Mesodermal cell (in vitro differentiated cells): Measurements from ENCODE around the gene CPT1A.

ENCODE experiments used
- H3K27ac ChIP-seq: 2 replicates; pipeline ENCODE4 v1.7.0; 2013; ENCODE audit warnings: mild to moderate bottlenecking, low read depth, low read length, moderate library complexity; ENCODE audit not compliant: severe bottlenecking
- H3K36me3 ChIP-seq: 2 replicates; pipeline ENCODE4 v1.7.1; 2013; ENCODE audit warnings: mild to moderate bottlenecking, low read length, moderate library complexity; ENCODE audit not compliant: control insufficient read depth, insufficient read depth
- H3K4me1 ChIP-seq: one replicate; pipeline ENCODE4 v1.7.1; 2013; ENCODE audit warnings: mild to moderate bottlenecking, low read length; ENCODE audit not compliant: insufficient read depth, control insufficient read depth, poor library complexity, severe bottlenecking
- H3K4me3 ChIP-seq: 2 replicates; pipeline ENCODE4 v1.7.0; 2013; ENCODE audit warnings: low read length, control low read depth, mild to moderate bottlenecking; ENCODE audit not compliant: insufficient read depth, poor library complexity, severe bottlenecking; ENCODE audit errors: extremely low read depth
- H3K9me3 ChIP-seq: 2 replicates; pipeline ENCODE4 v1.7.1; 2013; ENCODE audit warnings: mild to moderate bottlenecking, low read length, moderate library complexity; ENCODE audit not compliant: control insufficient read depth
- WGBS, 2 experiments: methylation state at CpG; one replicate each; pipeline ENCODE4 v1.1.5; 2013; ENCODE audit warnings: missing lambda C conversion rate in 2 of 2; ENCODE audit not compliant: insufficient coverage in 2 of 2; 5-methylcytosine and 5-hydroxymethylcytosine counted together

Gene CPT1A

DNA sequence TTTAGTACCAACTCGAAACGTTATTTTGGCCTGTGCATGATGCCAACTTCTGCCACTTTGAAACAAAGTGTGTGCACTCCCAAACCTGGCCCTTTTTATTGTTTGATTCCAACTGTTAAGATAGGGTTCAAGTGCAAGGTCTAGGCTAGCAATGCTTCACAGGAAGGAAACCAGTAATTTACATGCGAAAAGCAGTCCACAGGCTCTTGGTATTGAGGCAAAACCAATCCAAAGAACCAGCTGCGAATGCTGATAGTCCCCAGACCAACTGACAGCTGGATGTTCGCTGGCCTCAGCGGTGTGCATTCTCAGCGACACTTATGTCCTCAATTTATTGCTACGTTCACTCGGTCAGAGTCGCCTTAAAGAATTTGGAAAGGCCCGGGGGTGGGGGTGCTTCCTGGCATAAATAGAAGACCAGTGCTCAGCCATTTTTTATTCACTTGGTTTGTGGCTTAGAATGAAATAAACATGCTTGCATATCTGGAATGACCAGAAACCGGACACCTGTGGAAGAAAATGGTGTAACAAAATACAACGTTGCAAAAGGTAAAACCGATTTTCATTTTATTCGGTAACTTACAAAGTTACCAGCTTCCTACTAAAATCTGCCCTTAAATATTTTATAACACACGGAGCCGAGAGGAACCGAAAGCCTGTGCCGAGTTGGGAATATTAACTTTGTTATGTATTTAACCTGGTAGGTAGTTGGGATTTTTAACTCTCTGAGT, 1.6 kb downstream of the CPT1A start:
- 0 to 1% methylated on average over 12 to 13 of the region's 19 CpGs for whole genome bisulfite sequencing, 2 experiments
- no peaks in the 10 kb centered on the region for H3K36me3 ChIP-seq
- H3K4me3 ChIP-seq = peak overlapping the region; percentile 40
- H3K4me1 ChIP-seq = peaks cover 10% of the 10 kb centered on the region
- H3K27ac ChIP-seq = peak overlapping the region; percentile 85
- no peaks in the 10 kb centered on the region for H3K9me3 ChIP-seq

DNA sequence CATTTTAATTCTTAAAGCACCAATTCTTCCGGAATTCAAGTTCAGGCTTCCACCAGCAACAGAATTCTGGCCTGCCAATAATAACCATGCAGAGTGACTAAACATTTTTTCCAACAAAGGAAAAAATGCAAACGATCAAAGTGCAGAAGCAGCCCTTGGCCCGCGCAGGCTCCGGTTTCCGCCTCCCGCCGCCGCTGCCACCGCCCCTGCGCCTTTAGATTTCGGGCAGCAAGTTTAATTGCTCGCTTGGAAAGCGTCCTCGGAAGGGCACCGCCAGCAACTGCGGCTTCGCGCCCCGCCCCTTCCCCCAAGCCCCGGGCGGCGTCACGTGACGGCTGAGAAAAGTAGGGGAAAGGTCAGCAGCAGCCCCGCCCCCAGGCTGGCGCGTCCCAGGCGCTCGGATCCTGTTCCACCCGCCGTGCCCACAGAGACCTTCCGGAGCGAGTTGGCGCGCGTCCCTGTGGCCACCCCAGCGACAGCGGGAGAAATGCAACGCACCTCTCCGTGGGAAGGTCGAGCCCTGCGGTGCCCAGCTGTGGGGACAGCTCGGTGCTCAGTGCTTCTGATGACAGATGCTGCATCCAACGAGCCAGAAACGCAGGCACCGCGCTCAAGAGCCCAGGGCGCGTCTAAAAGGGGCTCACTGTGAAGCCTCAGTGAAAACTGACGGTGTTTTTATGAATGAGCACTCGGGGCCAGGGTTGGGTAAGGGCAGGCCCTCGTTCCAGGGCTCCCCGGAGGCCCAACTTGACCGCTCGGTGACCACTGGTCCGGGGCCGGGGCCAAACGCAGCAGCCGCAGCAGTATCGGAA, 2.5 kb downstream of the CPT1A start:
- Histone ChIP-seq H3K36me3 (no peaks in the 10 kb centered on the region), H3K27ac (peak overlapping the region; percentile 85), H3K4me1 (peaks cover 10% of the 10 kb centered on the region), H3K9me3 (no peaks in the 10 kb centered on the region), H3K4me3 (peak overlapping the region; percentile 40)
- WGBS, 2 experiments = 0 to 1% methylated on average over 55 to 57 of the region's 61 CpGs

DNA sequence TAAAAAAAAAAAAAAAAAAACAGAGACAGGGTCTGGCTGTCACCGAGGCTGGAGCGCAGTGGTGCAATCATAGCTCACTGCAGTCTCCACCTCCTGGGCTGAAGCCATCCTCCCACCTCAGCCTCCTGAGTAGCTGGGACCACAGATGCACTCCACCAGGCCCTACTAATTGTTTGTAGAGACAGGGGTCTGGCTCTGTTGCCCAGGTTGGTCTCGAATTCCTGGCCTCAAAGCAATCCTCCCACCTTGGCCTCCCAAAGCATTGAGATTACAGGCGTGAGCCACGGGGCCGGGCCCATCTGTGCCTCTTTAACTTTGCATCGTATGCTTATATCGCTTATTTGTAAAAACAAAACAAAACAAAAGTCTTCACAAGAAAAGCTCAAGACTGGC, 3.1 kb downstream of the CPT1A start:
- Histone ChIP-seq H3K27ac (peak overlapping the region; percentile 85), H3K36me3 (no peaks in the 10 kb centered on the region), H3K9me3 (no peaks in the 10 kb centered on the region), H3K4me1 (peaks cover 9% of the 10 kb centered on the region), H3K4me3 (peak overlapping the region; percentile 40)
- WGBS, 2 experiments = 100% methylated on average over 1 to 3 of the region's 8 CpGs

DNA sequence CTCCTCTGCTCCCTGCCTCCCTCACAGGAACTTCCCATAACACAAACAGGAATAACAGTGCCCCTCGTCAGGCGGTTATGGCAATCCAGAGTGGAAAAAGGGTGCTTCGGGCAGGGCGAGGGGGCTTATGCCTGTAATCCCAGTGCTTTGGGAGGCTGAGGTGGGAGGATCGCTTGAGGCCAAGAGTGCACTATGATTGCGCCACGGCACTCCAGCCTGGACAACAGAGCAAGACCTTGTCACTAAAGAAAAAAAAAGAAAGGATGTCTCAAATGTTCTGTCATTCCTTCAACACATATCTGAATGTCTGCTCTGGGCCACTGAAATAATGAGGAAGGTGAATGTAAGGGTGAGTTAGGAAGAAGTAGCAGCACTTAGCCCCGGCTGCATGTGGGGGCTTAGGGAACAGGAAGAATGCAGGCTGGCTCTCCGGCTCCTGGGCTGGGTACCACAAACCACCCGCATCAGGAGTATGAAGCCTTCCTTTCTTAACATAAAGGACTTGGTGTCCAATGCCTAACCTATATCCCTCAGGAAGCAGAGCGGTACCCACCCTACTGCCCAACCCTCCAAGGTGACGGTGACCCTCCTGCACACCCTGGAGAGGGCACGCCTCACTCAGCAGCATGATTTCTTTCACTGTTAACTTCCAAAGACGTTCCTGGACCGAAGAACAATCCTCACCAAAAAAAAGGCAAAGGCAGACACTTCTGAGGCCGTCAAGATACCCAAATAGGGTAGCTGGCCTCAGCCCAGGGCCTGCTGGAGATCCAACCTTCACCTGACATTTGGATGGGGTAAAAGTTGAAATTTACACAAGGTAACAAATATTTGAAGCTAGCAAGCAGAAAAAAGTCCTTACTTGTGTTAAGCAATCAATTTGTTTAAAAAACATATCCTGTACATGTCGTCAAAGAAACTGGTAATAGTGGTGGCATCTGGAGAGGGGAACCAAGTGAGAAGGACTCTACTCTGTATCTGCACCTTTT, 3.8 kb downstream of the CPT1A start:
- Histone ChIP-seq H3K4me3 (no peak overlapping the region), H3K27ac (no peak overlapping the region), H3K4me1 (peaks cover 5% of the 10 kb centered on the region), H3K36me3 (no peaks in the 10 kb centered on the region), H3K9me3 (no peaks in the 10 kb centered on the region)
- 89 to 94% methylated on average over 12 to 15 of the region's 17 CpGs for WGBS, 2 experiments

DNA sequence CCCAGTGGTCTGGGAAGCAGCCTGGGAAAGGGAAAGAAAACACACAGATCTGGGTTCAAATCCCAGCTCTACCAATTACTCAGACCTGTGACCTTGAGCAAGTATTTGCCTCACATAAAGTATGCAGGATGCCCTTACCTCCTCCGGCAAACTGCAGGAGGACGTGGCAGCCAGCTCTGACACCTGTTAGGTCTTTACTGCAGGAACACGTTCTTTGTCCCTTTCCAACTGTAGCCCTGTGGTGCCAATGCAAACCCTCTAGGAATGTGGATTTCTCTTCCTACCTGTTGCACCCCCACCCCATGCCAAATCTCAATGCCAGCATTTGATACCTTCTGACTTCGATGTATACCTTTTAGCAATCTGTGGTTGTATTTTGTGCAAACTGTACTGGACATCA, 6.0 kb downstream of the CPT1A start:
- Histone ChIP-seq H3K9me3 (no peaks in the 10 kb centered on the region), H3K36me3 (no peaks in the 10 kb centered on the region), H3K27ac (no peak overlapping the region), H3K4me3 (no peak overlapping the region), H3K4me1 (peaks cover 5% of the 10 kb centered on the region)
- WGBS, 2 experiments = 85 to 92% methylated on average over 3 to 4 of the region's 4 CpGs

DNA sequence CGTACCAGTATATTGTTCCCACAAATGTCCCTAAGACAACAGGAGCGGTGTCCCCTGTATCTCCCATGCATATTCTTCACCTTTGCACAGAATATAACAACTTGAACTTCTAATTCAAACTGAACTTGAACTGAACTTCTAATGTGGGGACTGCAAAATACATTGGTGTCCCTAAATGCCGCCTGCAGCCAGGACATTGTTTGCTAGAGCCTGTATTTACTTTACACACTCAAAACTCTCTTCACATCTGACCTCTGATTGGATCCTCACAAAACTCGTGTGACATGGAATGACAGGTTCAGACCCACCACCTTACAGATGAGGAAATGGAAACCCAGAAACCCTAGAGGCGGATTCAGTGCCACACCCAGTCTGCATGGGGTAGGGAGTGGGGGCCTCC, 6.4 kb downstream of the CPT1A start:
- no peak overlapping the region for H3K27ac ChIP-seq
- H3K9me3 ChIP-seq = no peaks in the 10 kb centered on the region
- WGBS, 2 experiments = 87 to 94% methylated on average over 3 of the region's 5 CpGs
- no peak overlapping the region for H3K4me3 ChIP-seq
- no peaks in the 10 kb centered on the region for H3K36me3 ChIP-seq
- peaks cover 2% of the 10 kb centered on the region for H3K4me1 ChIP-seq

DNA sequence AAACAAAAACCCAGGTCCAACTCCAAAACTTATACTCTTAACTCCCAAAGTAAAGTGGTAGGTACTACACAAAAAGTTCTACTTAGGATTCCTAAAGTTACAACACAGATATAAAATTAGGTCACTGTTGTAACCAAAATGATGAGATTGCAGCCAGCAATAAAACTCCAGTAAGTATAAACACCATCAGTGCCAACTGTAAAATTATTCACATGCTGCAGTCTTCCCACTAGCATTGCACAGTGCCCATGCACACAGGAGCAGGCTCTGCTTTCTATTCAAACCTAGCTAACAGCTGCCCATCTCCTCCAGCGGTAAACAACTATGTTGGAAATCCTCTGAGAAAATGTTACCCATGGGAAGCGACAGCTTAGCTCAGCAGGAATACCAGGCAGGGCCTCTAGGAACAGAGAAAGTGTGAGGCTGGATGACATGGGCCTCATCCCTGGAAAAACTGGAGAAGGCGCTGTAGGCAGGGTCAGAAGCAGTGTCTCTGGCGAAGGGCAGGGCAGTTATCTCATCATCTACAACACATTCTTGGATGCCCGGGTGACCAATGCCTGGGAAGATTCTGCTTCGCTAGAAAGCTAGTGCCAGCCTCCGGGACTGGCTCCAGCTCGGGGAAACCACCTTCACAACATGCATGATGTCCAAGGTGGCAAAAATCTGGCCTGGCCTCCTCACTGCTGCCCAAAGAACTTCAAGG, 9.1 kb downstream of the CPT1A start:
- H3K27ac ChIP-seq = no peak overlapping the region
- WGBS, 2 experiments = 80 to 84% methylated on average over 4 to 8 of the region's 8 CpGs
- no peaks in the 10 kb centered on the region for H3K9me3 ChIP-seq
- H3K4me1 ChIP-seq = no peaks in the 10 kb centered on the region
- no peaks in the 10 kb centered on the region for H3K36me3 ChIP-seq
- no peak overlapping the region for H3K4me3 ChIP-seq

DNA sequence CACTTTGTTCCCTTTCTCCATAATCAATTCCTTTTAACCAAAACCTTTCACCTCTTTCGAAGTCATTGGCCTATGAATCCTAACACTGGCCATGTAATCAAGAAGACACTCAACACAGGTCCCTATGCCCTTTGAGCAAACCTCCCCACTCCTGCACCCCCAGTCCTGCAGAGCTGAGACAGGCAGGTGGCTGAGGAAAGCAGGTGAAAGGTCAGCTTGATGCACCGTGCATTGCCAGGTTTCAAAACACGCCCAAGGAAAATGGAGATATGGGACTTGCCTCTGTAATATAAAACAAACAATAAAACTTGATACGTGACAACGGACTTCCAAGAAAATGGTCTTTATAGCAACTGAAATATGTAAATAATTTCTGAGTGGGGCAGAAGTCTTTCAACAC, 10.6 kb downstream of the CPT1A start:
- Histone ChIP-seq H3K4me3 (no peak overlapping the region), H3K27ac (no peak overlapping the region), H3K9me3 (no peaks in the 10 kb centered on the region), H3K36me3 (no peaks in the 10 kb centered on the region), H3K4me1 (no peaks in the 10 kb centered on the region)
- WGBS, 2 experiments = 92% methylated on average over 4 of the region's 5 CpGs; no CpG with 5 or more reads in 1 of the 2 experiments

DNA sequence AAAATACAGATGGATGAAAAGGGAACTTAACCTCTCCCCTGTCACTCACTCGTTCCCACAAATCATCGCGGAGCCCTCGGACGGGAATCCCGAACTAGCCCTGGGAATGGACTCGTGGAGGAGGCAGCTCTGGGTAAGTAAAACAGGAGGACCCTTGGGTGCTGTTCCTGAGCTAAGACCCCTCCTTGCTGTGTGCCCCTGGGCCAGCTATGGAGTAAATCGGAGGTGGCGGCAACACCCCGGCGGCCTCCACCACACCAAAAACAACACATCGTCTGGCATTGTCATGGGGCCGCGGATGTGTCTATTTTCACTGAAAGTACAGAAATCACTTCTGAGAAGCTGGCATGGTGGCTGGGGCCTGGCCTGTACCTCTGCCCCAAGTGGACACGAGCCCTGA, 12.1 kb downstream of the CPT1A start:
- Histone ChIP-seq H3K4me3 (no peak overlapping the region), H3K36me3 (no peaks in the 10 kb centered on the region), H3K9me3 (no peaks in the 10 kb centered on the region), H3K27ac (no peak overlapping the region), H3K4me1 (no peaks in the 10 kb centered on the region)
- 93 to 99% methylated on average over 4 to 14 of the region's 15 CpGs for WGBS, 2 experiments

DNA sequence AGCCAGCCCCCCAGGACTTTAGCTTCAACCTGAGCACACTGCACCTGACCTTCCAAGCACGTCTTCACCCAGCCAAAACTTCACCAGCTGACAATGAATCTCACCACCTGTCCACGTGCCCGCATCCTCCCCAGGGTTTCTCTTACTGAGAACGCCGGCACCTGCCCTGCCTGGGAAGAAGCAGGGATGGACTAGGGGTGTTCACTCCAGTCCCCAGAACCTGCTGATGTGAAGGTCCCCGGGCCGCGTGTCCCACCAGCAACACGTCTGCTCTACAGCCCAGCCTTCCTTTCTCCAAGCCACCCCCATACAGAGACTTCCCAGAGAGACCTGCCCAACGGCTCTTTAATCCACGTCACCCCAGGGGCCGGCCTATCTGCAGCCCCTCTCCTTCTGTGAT, 12.8 kb downstream of the CPT1A start:
- 85 to 87% methylated on average over 10 to 11 of the region's 12 CpGs for WGBS, 2 experiments
- Histone ChIP-seq H3K4me1 (no peaks in the 10 kb centered on the region), H3K9me3 (no peaks in the 10 kb centered on the region), H3K36me3 (no peaks in the 10 kb centered on the region), H3K4me3 (no peak overlapping the region), H3K27ac (no peak overlapping the region)
